CD14-positive monocyte (primary cell): ENCODE results near the gene SRXN1. TPM values are rescaled to one million over a fixed set of nuclear protein-coding genes. Genes with fewer than 3 reads are reported as not detected.

ENCODE experiments used
- DNase-seq, 3 donors: peaks; one replicate each; pipeline ENCODE4 v3.0.0-alpha.2; 2011 to 2022
- H2AFZ ChIP-seq: 2 replicates; pipeline ENCODE4 v1.6.0; 2012; ENCODE audit warnings: mild to moderate bottlenecking, low read depth, low read length, inconsistent platforms; ENCODE audit not compliant: insufficient read depth, poor library complexity, severe bottlenecking
- H3K27ac ChIP-seq, 2 donors: 1 replicate in 1 of 2; 2 replicates in 1 of 2; pipeline ENCODE4 v1.5.1; 2012 to 2013; ENCODE audit warnings: low read length in 2 of 2, control low read depth in 1 of 2, inconsistent platforms in 1 of 2, low read depth in 1 of 2, mild to moderate bottlenecking in 1 of 2
- H3K27me3 ChIP-seq, 2 donors: one replicate each; pipeline versions ENCODE4 v1.6.0 to v1.6.1; 2011 to 2013; ENCODE audit warnings: low read length in 2 of 2; ENCODE audit not compliant: control insufficient read depth in 2 of 2, insufficient read depth in 2 of 2
- H3K36me3 ChIP-seq, 2 donors: replicated peaks in 1 of 2; 1 replicate in 1 of 2; 2 replicates in 1 of 2; pipeline versions ENCODE4 v1.5.1 to v1.6.1; 2012 to 2013; ENCODE audit warnings: low read length in 2 of 2, control low read depth in 1 of 2, inconsistent platforms in 1 of 2, mild to moderate bottlenecking in 1 of 2; ENCODE audit not compliant: insufficient read depth in 2 of 2, control insufficient read depth in 1 of 2
- H3K4me1 ChIP-seq, 2 donors: 1 replicate in 1 of 2; 2 replicates in 1 of 2; pipeline versions ENCODE4 v1.5.1 to v1.6.1; 2012 to 2013; ENCODE audit warnings: low read length in 2 of 2, control low read depth in 1 of 2, inconsistent platforms in 1 of 2, mild to moderate bottlenecking in 1 of 2, moderate library complexity in 1 of 2; ENCODE audit not compliant: insufficient read depth in 2 of 2, control insufficient read depth in 1 of 2
- H3K4me2 ChIP-seq: replicated peaks from 2 replicates; pipeline ENCODE3; 2012; ENCODE audit warnings: low read length, moderate library complexity, mild to moderate bottlenecking; ENCODE audit not compliant: poor library complexity, severe bottlenecking; ENCODE audit errors: extremely low read depth
- H3K4me3 ChIP-seq, 3 experiments: fragments of 200-600 bp in 1 of 3; sonication (generic) in 1 of 3; replicated peaks in 1 of 3; 1 replicate in 2 of 3; 2 replicates in 1 of 3; pipeline ENCODE4 v1.5.1; 2011 to 2013; ENCODE audit warnings: low read length in 3 of 3, mild to moderate bottlenecking in 3 of 3, control low read depth in 2 of 3, low read depth in 2 of 3, inconsistent platforms in 1 of 3, moderate library complexity in 1 of 3
- H3K79me2 ChIP-seq: 2 replicates; pipeline ENCODE4 v1.6.0; 2012; ENCODE audit warnings: mild to moderate bottlenecking, control low read depth, inconsistent platforms, low read length, moderate library complexity; ENCODE audit not compliant: insufficient read depth
- H3K9ac ChIP-seq: 2 replicates; pipeline ENCODE4 v1.6.0; 2017; ENCODE audit warnings: low read length, mild to moderate bottlenecking; ENCODE audit not compliant: insufficient read depth, poor library complexity, severe bottlenecking
- H3K9me3 ChIP-seq, 2 donors: replicated peaks in 1 of 2; 1 replicate in 1 of 2; 2 replicates in 1 of 2; pipeline versions ENCODE4 v1.5.1 to v1.6.1; 2012 to 2013; ENCODE audit warnings: low read length in 2 of 2, control low read depth in 1 of 2; ENCODE audit not compliant: control insufficient read depth in 1 of 2, insufficient read depth in 1 of 2
- H4K20me1 ChIP-seq: 2 replicates; pipeline ENCODE4 v1.6.0; 2012; ENCODE audit warnings: mild to moderate bottlenecking, low read length, control low read depth, moderate library complexity; ENCODE audit not compliant: insufficient read depth
- H3K27ac Mint-ChIP-seq, 7 donors: one replicate each; pipeline ENCODE4 v1.8.0; 2020; ENCODE audit warnings: mild to moderate bottlenecking in 7 of 7, mixed read lengths in 7 of 7, moderate library complexity in 6 of 7, inconsistent platforms in 2 of 7
- H3K27me3 Mint-ChIP-seq, 3 donors: one replicate each; pipeline ENCODE4 v1.8.0; 2021 to 2022; ENCODE audit warnings: low read depth in 3 of 3, mild to moderate bottlenecking in 3 of 3, mixed read lengths in 3 of 3, moderate library complexity in 3 of 3, inconsistent platforms in 1 of 3
- H3K36me3 Mint-ChIP-seq, 2 donors: one replicate each; pipeline ENCODE4 v1.8.0; 2020; ENCODE audit warnings: mixed read lengths in 2 of 2, inconsistent platforms in 1 of 2, mild to moderate bottlenecking in 1 of 2
- H3K4me1 Mint-ChIP-seq: one replicate; pipeline ENCODE4 v1.8.0; 2020; ENCODE audit warnings: mild to moderate bottlenecking, mixed read lengths
- H3K4me3 Mint-ChIP-seq, 2 donors: one replicate each; pipeline ENCODE4 v1.8.0; 2020; ENCODE audit warnings: mild to moderate bottlenecking in 2 of 2, mixed read lengths in 2 of 2, moderate library complexity in 1 of 2
- H3K9me3 Mint-ChIP-seq, 7 donors: one replicate each; pipeline ENCODE4 v1.8.0; 2020 to 2022; ENCODE audit warnings: mixed read lengths in 7 of 7, mild to moderate bottlenecking in 6 of 7, moderate library complexity in 6 of 7, inconsistent platforms in 2 of 7
- CTCF ChIP-seq: fragments of 200-600 bp; IDR thresholded peaks from one replicate; pipeline ENCODE4 v1.8.0; 2022; ENCODE audit warnings: antibody characterized with exemption, mild to moderate bottlenecking
- WGBS: methylation state at CpG from one replicate; pipeline ENCODE4 v1.1.5; 2013; ENCODE audit warnings: missing lambda C conversion rate; ENCODE audit not compliant: insufficient coverage; 5-methylcytosine and 5-hydroxymethylcytosine counted together
- intact Hi-C, 2 donors: fragments of 100-400 bp; cut with micrococcal nuclease; formaldehyde crosslinking; loops; one replicate each; pipeline versions ENCODE4 v1.15.0 to v1.15.1; 2023
- polyA plus RNA-seq, 3 donors: library from polyadenylated mRNA; depleted of rRNA in 1 of 3; unstranded in 2 of 3; stranded (reverse) in 1 of 3; fragments of 300-500 nt in 2 of 3; fragments of >200 nt in 1 of 3; fragmentation: Illumina TruSeq in 2 of 3; gene quantifications; 1 replicate in 2 of 3; 2 replicates in 1 of 3; pipeline ENCODE4 v1.2.3, GENCODE V29; 2012 to 2021

The SRXN1 gene
- polyA plus RNA-seq, 3 donors = 33.5 to 62.4 (median 56.6) TPM

GRCh38 chr20:611843-612185 lies 41.2 kb downstream of the SRXN1 start:
- Histone ChIP-seq H3K27ac (no peak overlapping the region), H3K4me2 (no peak overlapping the region), H3K9me3 (peaks cover 0 to 20% of the 10 kb centered on the region in 2 donors), H3K4me3 (no peak overlapping the region), H4K20me1 (no peaks in the 10 kb centered on the region), H3K79me2 (no peaks in the 10 kb centered on the region), H3K9ac (no peak overlapping the region), H3K27me3 (peaks cover 29 to 49% of the 10 kb centered on the region in 2 donors), H3K36me3 (no peaks in the 10 kb centered on the region), H3K4me1 (peaks cover 11 to 16% of the 10 kb centered on the region in 2 donors), H2AFZ (no peak overlapping the region)
- Mint-ChIP-seq H3K27ac (no peak overlapping the region), H3K27me3 (peaks cover 45 to 57% (median 47%) of the 10 kb centered on the region in 3 donors), H3K4me3 (peak overlapping the region in 1 of 2 donors; percentile 80), H3K4me1 (peaks cover 26% of the 10 kb centered on the region), H3K9me3 (peaks cover 0 to 12% (median 3%) of the 10 kb centered on the region in 7 donors), H3K36me3 (peaks cover 0 to 2% of the 10 kb centered on the region in 2 donors)
- no peak for TF ChIP-seq CTCF
- no peak for DNase-seq
- intact Hi-C loops = no loop called here
- 0% methylated on average over 4 of the region's 8 CpGs for WGBS

GRCh38 chr20:611047-611842 lies 41.8 kb downstream of the SRXN1 start:
- Histone ChIP-seq H3K4me2 (no peak overlapping the region), H3K9me3 (peaks cover 0 to 20% of the 10 kb centered on the region in 2 donors), H3K27me3 (peaks cover 29 to 49% of the 10 kb centered on the region in 2 donors), H3K4me1 (peaks cover 11 to 16% of the 10 kb centered on the region in 2 donors), H2AFZ (no peak overlapping the region), H3K4me3 (no peak overlapping the region), H3K79me2 (no peaks in the 10 kb centered on the region), H3K36me3 (no peaks in the 10 kb centered on the region), H3K9ac (no peak overlapping the region), H4K20me1 (no peaks in the 10 kb centered on the region), H3K27ac (no peak overlapping the region)
- Mint-ChIP-seq H3K27ac (peak overlapping the region in 1 of 7 donors; percentile 11), H3K36me3 (peaks cover 0 to 2% of the 10 kb centered on the region in 2 donors), H3K4me3 (peak overlapping the region in 1 of 2 donors; percentile 80), H3K27me3 (peaks cover 45 to 59% (median 47%) of the 10 kb centered on the region in 3 donors), H3K9me3 (peaks cover 0 to 12% (median 3%) of the 10 kb centered on the region in 7 donors), H3K4me1 (peaks cover 26% of the 10 kb centered on the region)
- intact Hi-C loops = no loop called here
- no peak for DNase-seq
- 21% methylated on average over 20 of the region's 24 CpGs for WGBS
- no peak for TF ChIP-seq CTCF
